Thyroid gland (tissue), 4 donors: Measurements from ENCODE around the gene AMPD3. TPM values are rescaled to one million over a fixed set of nuclear protein-coding genes. Genes with fewer than 3 reads are reported as not detected.

Experiments used
- DNase-seq, 2 donors: peaks; one replicate each; pipeline ENCODE4 v3.0.0-alpha.2; 2019
- H3K27ac ChIP-seq, 3 donors: fragments of 200-600 bp; sonication (generic); 1 replicate in 2 of 3; 2 replicates in 1 of 3; pipeline ENCODE4 v1.5.1; 2016 to 2019; ENCODE audit warnings: mild to moderate bottlenecking in 1 of 3, moderate library complexity in 1 of 3
- H3K27me3 ChIP-seq: fragments of 200-600 bp; sonication (generic); one replicate; pipeline ENCODE4 v1.5.1; 2019
- H3K36me3 ChIP-seq, 2 donors: fragments of 200-600 bp; sonication (generic); one replicate each; pipeline ENCODE4 v1.5.1; 2016 to 2019
- H3K4me1 ChIP-seq, 2 donors: fragments of 200-600 bp; sonication (generic); one replicate each; pipeline ENCODE4 v1.5.1; 2017 to 2019
- H3K4me3 ChIP-seq, 3 donors: fragments of 200-600 bp; sonication (generic); replicated peaks in 1 of 3; 1 replicate in 2 of 3; 2 replicates in 1 of 3; pipeline ENCODE4 v1.5.1; 2016; ENCODE audit warnings: mild to moderate bottlenecking in 1 of 3
- H3K9me3 ChIP-seq: fragments of 200-600 bp; sonication (generic); one replicate; pipeline ENCODE4 v1.5.1; 2017
- POLR2A ChIP-seq, 2 donors: fragments of 450-650 bp; IDR thresholded peaks; one replicate each; pipeline ENCODE4 v1.6.1; 2017; ENCODE audit warnings: antibody characterized with exemption in 2 of 2, mild to moderate bottlenecking in 2 of 2, moderate library complexity in 1 of 2
- WGBS, 2 donors: methylation state at CpG; one replicate each; pipeline ENCODE4 v1.1.5; 2017; 5-methylcytosine and 5-hydroxymethylcytosine counted together
- intact Hi-C: fragments of 100-400 bp; cut with DNase I; formaldehyde crosslinking; loops from one replicate; pipeline ENCODE4 v1.15.1; 2023
- total RNA-seq, 4 donors: library from RNA; depleted of rRNA; stranded (reverse); fragments of >200 nt; gene quantifications; one replicate each; pipeline ENCODE4 v1.2.3, GENCODE V29; 2016
- TF ChIP-seq, protein P1 (sequence below), 6 experiments: fragments of 200-600 bp in 3 of 6; fragments of 450-650 bp in 3 of 6; sonication (generic) in 3 of 6; IDR thresholded peaks; one replicate each; pipeline ENCODE4 v1.5.1; 2016 to 2019; ENCODE audit warnings: antibody characterized with exemption in 6 of 6, mild to moderate bottlenecking in 2 of 6, inconsistent platforms in 1 of 6, moderate library complexity in 1 of 6

Gene AMPD3
- total RNA-seq, 4 donors from 2014 or later, result 3.8 to 13.0 (median 7.6) TPM

DNA sequence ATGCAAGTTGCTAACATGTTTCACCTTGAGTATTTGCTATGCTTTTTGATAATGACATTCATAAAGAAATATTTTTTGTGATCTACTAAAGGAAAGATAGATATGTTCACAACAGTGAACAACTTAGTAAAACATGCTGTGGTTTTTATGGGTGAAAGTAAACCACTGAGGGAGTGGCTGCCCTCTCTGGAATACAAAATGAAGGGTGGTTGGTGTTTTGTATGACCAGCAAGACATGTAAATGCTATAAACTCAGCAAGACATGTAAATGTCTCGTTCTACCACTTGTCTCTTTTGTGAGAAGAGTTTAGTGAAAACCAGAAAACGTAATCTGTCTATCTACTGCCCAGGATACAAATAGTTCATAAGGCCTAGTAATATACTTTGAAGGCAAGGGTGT lies 7.6 kb upstream of the AMPD3 start:
- Histone ChIP-seq H3K9me3 (no peaks in the 10 kb centered on the region), H3K27ac (no peak overlapping the region), H3K36me3 (no peaks in the 10 kb centered on the region), H3K4me3 (no peak overlapping the region), H3K27me3 (no peaks in the 10 kb centered on the region), H3K4me1 (peaks cover 0 to 12% of the 10 kb centered on the region in 2 donors)
- intact Hi-C loops, result no loop called here
- TF ChIP-seq, protein P1, sequence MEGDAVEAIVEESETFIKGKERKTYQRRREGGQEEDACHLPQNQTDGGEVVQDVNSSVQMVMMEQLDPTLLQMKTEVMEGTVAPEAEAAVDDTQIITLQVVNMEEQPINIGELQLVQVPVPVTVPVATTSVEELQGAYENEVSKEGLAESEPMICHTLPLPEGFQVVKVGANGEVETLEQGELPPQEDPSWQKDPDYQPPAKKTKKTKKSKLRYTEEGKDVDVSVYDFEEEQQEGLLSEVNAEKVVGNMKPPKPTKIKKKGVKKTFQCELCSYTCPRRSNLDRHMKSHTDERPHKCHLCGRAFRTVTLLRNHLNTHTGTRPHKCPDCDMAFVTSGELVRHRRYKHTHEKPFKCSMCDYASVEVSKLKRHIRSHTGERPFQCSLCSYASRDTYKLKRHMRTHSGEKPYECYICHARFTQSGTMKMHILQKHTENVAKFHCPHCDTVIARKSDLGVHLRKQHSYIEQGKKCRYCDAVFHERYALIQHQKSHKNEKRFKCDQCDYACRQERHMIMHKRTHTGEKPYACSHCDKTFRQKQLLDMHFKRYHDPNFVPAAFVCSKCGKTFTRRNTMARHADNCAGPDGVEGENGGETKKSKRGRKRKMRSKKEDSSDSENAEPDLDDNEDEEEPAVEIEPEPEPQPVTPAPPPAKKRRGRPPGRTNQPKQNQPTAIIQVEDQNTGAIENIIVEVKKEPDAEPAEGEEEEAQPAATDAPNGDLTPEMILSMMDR (IDR thresholded peaks at IDR 0.05), result no peak
- no peak for TF ChIP-seq POLR2A (IDR thresholded peaks at IDR 0.05)
- 94 to 98% methylated on average over 2 of the region's 2 CpGs for WGBS, 2 donors
- DNase-seq, result no peak

DNA sequence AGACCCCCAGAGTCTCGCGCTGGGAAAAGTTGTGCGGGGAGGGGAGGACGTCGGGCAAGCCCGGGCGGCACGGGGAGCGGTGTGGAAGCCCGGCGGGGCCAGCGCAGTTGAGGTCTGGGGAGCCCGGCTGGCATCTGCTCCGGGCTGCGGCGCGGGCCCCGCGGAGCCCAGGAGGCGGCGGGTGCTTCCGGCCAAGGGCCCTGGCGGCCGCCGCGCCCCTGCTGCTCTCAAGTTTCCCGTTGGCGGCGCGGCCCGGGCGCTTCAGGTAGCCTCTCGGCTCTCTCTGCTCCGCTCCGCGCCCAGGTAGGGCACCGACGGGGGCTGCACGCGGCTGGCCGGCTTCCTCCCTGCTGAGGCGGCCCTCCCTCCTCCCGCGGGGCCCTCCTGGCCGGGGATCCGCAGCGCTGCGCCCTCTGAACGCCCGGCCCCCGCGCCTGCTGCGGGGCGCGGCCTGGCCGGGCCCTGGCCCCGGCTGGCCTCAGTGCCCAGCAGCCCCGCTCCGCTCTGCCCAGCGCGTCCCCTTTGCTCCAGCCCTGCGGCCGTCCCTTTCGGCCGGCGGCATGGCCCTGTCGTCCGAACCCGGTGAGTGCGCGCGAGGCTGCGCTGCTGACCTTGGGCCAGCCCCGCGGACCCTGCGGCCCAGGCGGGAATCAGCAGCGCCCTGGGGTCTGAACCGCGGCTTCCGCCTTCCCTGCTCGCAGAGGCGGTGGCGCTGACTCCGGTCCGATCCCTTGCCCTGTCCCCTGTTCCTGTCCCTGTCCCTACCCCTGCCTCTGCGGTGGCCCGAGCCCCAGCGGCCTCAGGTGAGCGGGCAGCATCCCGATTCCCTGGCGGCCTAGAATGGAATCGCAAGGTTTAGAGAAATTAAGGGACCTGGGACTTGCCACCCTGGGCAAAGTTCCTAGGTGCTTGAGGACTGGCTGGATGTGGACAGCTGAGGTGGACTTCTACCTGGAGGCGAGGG lies 4.3 kb upstream of the AMPD3 start:
- Histone ChIP-seq H3K27ac (peak overlapping the region; percentile 72 to 88 (median 84)), H3K4me1 (peaks cover 0 to 12% of the 10 kb centered on the region in 2 donors), H3K4me3 (peak overlapping the region in 2 of 3 donors; percentile 31 to 44), H3K27me3 (no peaks in the 10 kb centered on the region), H3K9me3 (no peaks in the 10 kb centered on the region), H3K36me3 (no peaks in the 10 kb centered on the region)
- intact Hi-C loops, result no loop called here
- TF ChIP-seq, protein P1 (IDR thresholded peaks at IDR 0.05), result peak; percentile 35 to 79 (median 62)
- peak in 1 of 2 donors; percentile 45 for TF ChIP-seq POLR2A (IDR thresholded peaks at IDR 0.05)
- peak; percentile 80 to 85 for DNase-seq
- 3 to 18% methylated on average over 12 to 30 of the region's 94 CpGs for WGBS, 2 donors

DNA sequence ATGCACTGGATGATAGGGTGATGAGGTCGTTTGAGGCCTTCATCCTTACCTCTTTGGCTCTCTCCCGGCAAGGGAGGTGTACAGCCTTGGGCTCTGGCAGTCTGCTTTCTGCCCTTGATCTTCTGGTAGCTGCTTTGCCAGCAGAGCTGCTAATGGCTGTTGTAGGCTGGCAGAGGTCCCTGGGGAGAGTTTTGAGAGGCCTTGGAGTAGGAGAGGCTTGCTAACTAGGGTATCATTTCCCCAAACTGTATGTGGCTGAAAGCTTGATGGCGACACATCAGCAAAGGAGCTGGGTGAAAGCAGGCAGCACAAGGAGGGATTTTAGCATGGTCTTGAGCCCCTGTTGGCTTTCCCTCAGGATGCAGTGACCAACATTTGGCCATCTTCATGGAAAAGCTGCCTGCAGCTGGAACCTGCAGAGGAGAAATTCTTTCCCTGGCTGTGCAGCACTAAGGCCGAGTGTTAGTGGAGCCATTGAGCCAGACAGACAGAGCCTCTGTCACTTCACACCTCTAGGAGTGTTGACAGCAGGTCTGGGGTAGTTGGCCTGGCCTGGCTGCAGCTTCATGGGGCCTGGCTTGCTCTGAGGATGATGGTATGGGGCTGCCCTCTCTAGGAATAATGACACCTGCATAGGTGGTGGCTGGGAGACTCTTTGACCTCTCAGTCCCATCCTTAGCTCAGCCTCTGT lies 3.5 kb upstream of the AMPD3 start:
- H3K36me3 ChIP-seq, result no peaks in the 10 kb centered on the region
- intact Hi-C loops, result no loop called here
- DNase-seq, result no peak
- WGBS, 2 donors, result 68 to 80% methylated on average over 4 of the region's 4 CpGs
- TF ChIP-seq POLR2A (IDR thresholded peaks at IDR 0.05), result no peak
- TF ChIP-seq, protein P1 (IDR thresholded peaks at IDR 0.05), result peak in 2 of 6 experiments; percentile 3 to 13
- peak overlapping the region in 1 of 3 donors; percentile 84 for H3K27ac ChIP-seq
- H3K4me1 ChIP-seq, result peaks cover 0 to 17% of the 10 kb centered on the region in 2 donors
- no peaks in the 10 kb centered on the region for H3K9me3 ChIP-seq
- no peaks in the 10 kb centered on the region for H3K27me3 ChIP-seq
- peak overlapping the region in 1 of 3 donors; percentile 44 for H3K4me3 ChIP-seq

DNA sequence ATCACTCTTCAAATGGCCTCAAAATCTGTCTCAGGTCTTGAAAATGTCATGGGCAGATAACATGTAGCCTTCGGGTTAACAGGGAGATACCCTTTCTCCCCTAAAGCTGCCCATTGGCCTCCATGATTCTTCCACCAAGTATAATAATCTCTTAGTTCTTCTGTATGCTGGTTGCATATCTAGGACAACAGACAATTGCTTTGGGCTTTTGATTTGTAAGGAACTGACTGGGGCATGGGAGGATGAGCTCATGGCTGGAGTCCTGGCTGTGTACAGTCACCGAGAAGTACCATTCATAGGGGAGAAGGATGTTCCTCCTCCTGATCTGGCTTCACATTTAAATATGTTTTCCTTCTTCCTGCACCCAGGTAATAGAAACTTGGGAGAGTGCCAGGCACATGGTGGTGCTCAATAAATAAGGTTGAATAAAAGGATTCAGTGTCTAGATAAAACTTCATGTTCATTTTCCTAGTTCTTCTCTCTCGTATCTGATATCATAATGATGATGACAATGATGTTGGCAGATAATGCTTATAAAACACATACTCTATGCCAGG lies 2.8 kb upstream of the AMPD3 start:
- peaks cover 0 to 17% of the 10 kb centered on the region in 2 donors for H3K4me1 ChIP-seq

More for the DNA sequence above, 2.8 kb upstream of the AMPD3 start:
- 97% methylated on average over 3 of the region's 3 CpGs for WGBS, 2 donors
- Histone ChIP-seq H3K27me3 (no peaks in the 10 kb centered on the region), H3K27ac (no peak overlapping the region), H3K36me3 (no peaks in the 10 kb centered on the region), H3K4me3 (no peak overlapping the region), H3K9me3 (no peaks in the 10 kb centered on the region)
- DNase-seq, result no peak
- TF ChIP-seq, protein P1 (IDR thresholded peaks at IDR 0.05), result no peak
- TF ChIP-seq POLR2A (IDR thresholded peaks at IDR 0.05), result no peak
- intact Hi-C loops, result no loop called here
